ENCODE measurements around the gene SYNJ2. TPM values are rescaled to one million over a fixed set of nuclear protein-coding genes. Genes with fewer than 3 reads are reported as not detected.

The SYNJ2 gene
- total RNA-seq, 1 donor from 2014 or later = 31.8 TPM

DNA sequence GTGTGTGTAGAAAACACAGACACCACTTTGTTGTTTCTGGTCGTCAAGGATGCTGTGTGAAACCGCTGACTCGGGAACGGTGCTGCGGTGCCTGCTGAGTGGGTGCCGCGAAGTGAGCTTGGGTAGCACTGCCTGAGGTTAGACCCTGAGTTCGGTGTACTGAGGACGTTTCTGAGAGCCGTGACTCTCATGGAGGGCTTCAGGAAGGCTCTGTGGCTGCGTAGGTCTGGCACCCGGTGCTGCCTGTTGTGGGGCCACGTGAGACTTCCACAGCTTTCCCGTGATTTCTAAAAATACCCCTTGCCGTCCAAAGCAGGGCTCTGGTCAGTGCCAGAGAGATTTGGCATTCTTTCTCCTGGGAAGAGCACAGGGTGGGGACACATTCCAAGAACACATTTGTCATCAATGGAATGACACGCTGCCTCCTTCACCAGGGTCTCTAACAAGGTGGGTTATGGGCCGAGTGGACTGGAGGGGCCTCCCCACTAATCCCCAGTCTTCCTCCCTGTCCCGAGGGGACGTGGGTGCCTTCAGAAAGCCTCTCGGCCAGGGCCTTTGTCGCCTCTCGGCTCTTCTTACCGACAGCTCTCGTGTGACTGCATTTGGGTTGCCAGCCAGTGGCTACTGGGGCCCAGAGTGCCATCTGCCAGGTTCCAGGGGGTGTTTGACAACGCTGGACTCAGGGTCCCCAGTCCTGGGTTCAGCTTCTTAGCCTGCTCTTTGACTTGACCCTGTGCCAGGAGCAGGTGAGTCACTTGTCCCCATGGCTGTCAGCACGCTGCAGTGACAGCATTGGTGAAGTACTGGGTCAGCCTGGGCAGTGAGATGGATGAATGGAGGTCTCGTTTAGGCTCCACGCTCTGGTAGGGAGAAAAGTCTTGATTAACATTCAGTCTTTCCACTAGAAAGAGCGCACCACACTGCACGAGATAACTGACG lies 62.2 kb downstream of the SYNJ2 start:
- Histone ChIP-seq H3K27me3 (ENCODE audit: insufficient read depth, low read length) (no peaks in the 10 kb centered on the region), H3K4me3 (ENCODE audit: insufficient read depth, low read depth, low read length) (no peak overlapping the region), H4K20me1 (ENCODE audit: insufficient read depth, low read length) (no peaks in the 10 kb centered on the region), H3K4me1 (ENCODE audit: insufficient read depth, low read length) (peaks cover 70% of the 10 kb centered on the region), H3K9ac (ENCODE audit: low read length) (peak overlapping the region; percentile 86), H3K79me2 (ENCODE audit: insufficient read depth, low read length) (peaks cover 70% of the 10 kb centered on the region), H3K4me2 (ENCODE audit: low read length) (no peak overlapping the region), H2AFZ (ENCODE audit: low read depth, low read length) (no peak overlapping the region), H3K36me3 (ENCODE audit: insufficient read depth, low read length) (peaks cover 42% of the 10 kb centered on the region), H3K27ac (ENCODE audit: low read depth, low read length) (peak overlapping the region; percentile 99), H3K9me3 (ENCODE audit: insufficient read depth, low read depth, low read length) (no peaks in the 10 kb centered on the region)
- no peak for FAIRE-seq
- Mint-ChIP-seq H3K27me3 (ENCODE audit: low read depth, unreplicated experiment) (no peaks in the 10 kb centered on the region), H3K4me3 (ENCODE audit: unreplicated experiment) (no peak overlapping the region), H3K9me3 (ENCODE audit: unreplicated experiment) (no peaks in the 10 kb centered on the region), H3K27ac (ENCODE audit: unreplicated experiment) (peak overlapping the region; percentile 88), H3K4me1 (ENCODE audit: low read depth, unreplicated experiment) (peaks cover 54% of the 10 kb centered on the region), H3K36me3 (ENCODE audit: low read depth, unreplicated experiment) (peaks cover 22% of the 10 kb centered on the region)
- DNase-seq (ENCODE audit: low read depth) = no peak
- no peak for TF ChIP-seq EZH2 (IDR thresholded peaks at IDR 0.05; ENCODE audit: insufficient read depth, low read length)
- TF ChIP-seq, protein P1, sequence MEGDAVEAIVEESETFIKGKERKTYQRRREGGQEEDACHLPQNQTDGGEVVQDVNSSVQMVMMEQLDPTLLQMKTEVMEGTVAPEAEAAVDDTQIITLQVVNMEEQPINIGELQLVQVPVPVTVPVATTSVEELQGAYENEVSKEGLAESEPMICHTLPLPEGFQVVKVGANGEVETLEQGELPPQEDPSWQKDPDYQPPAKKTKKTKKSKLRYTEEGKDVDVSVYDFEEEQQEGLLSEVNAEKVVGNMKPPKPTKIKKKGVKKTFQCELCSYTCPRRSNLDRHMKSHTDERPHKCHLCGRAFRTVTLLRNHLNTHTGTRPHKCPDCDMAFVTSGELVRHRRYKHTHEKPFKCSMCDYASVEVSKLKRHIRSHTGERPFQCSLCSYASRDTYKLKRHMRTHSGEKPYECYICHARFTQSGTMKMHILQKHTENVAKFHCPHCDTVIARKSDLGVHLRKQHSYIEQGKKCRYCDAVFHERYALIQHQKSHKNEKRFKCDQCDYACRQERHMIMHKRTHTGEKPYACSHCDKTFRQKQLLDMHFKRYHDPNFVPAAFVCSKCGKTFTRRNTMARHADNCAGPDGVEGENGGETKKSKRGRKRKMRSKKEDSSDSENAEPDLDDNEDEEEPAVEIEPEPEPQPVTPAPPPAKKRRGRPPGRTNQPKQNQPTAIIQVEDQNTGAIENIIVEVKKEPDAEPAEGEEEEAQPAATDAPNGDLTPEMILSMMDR (IDR thresholded peaks at IDR 0.05; ENCODE audit: insufficient read depth, low read depth, low read length) = no peak

DNA sequence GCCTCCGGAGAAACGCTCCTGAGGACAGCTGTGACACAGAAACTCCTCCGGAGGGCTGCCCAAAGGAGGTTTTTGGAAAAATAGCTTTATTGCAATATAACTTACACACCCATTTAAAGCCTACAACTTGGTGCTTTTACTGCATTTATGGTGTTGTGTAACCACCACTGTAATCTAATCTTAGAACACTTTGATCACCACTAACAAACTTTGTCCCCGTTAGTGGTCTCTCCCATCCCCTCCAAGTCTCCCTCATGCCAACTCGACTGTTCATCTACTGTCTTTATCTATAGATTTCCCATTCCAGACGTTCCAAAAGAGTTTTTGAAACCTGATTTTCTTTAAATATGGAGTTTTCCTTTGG lies 62.8 kb downstream of the SYNJ2 start:
- H3K9me3 Mint-ChIP-seq (ENCODE audit: unreplicated experiment) = no peaks in the 10 kb centered on the region
- Histone ChIP-seq H3K9me3 (ENCODE audit: insufficient read depth, low read depth, low read length) (no peaks in the 10 kb centered on the region), H3K79me2 (ENCODE audit: insufficient read depth, low read length) (peaks cover 74% of the 10 kb centered on the region), H4K20me1 (ENCODE audit: insufficient read depth, low read length) (no peaks in the 10 kb centered on the region), H3K4me3 (ENCODE audit: insufficient read depth, low read depth, low read length) (no peak overlapping the region), H3K9ac (ENCODE audit: low read length) (peak overlapping the region; percentile 86), H3K27ac (ENCODE audit: low read depth, low read length) (peak overlapping the region; percentile 99), H3K27me3 (ENCODE audit: insufficient read depth, low read length) (no peaks in the 10 kb centered on the region), H2AFZ (ENCODE audit: low read depth, low read length) (no peak overlapping the region), H3K4me1 (ENCODE audit: insufficient read depth, low read length) (peaks cover 63% of the 10 kb centered on the region), H3K36me3 (ENCODE audit: insufficient read depth, low read length) (peaks cover 42% of the 10 kb centered on the region), H3K4me2 (ENCODE audit: low read length) (no peak overlapping the region)
- peaks cover 48% of the 10 kb centered on the region for H3K4me1 Mint-ChIP-seq (ENCODE audit: low read depth, unreplicated experiment)
- H3K27me3 Mint-ChIP-seq (ENCODE audit: low read depth, unreplicated experiment) = no peaks in the 10 kb centered on the region
- DNase-seq (ENCODE audit: low read depth) = no peak
- peaks cover 22% of the 10 kb centered on the region for H3K36me3 Mint-ChIP-seq (ENCODE audit: low read depth, unreplicated experiment)
- FAIRE-seq = no peak
- TF ChIP-seq, protein P1 (IDR thresholded peaks at IDR 0.05; ENCODE audit: insufficient read depth, low read depth, low read length) = no peak
- TF ChIP-seq EZH2 (IDR thresholded peaks at IDR 0.05; ENCODE audit: insufficient read depth, low read length) = no peak
- no peak overlapping the region for H3K27ac Mint-ChIP-seq (ENCODE audit: unreplicated experiment)
- no peak overlapping the region for H3K4me3 Mint-ChIP-seq (ENCODE audit: unreplicated experiment)

Measured in astrocyte (in vitro differentiated cells and primary cell).